Endothelial cell of umbilical vein (primary cell): ENCODE measurements around the gene AKAP13. TPM values are rescaled to one million over a fixed set of nuclear protein-coding genes. Genes with fewer than 3 reads are reported as not detected.

Source experiments
- BruUV-seq: library from RNA; stranded (reverse); fragments of 400-500 nt; replicated peaks from 2 replicates; lab custom pipeline; 2021; lab: Mats Ljungman, UMichigan
- CTCF ChIA-PET: fragments of 300-600, 350-600 bp; sonication (Branson Sonifier 250); formaldehyde crosslinking; loops from one replicate; lab custom pipeline; 2021; ENCODE audit warnings: antibody characterized with exemption, inconsistent platforms; lab: Charles Lee
- POLR2A ChIA-PET: fragments of 300-600, 350-600 bp; sonication (Branson Sonifier 250); formaldehyde crosslinking; loops from one replicate; lab custom pipeline; 2021; ENCODE audit warnings: antibody characterized with exemption, inconsistent platforms; lab: Charles Lee
- DNase-seq: peaks from one replicate; pipeline ENCODE4 v3.0.0-alpha.2; 2011; ENCODE audit warnings: low read depth, low spot score
- FAIRE-seq: peaks from 2 replicates; lab custom pipeline; 2011; peaks lifted over from hg19 to GRCh38; lab: Jason Lieb, UNC
- H2AFZ ChIP-seq: 2 replicates; pipeline ENCODE4 v1.6.0; 2012; ENCODE audit warnings: low read depth, low read length, control low read depth, inconsistent platforms
- H3K27ac ChIP-seq: 2 replicates; pipeline ENCODE4 v1.5.1; 2011; ENCODE audit warnings: low read depth, mild to moderate bottlenecking, control low read depth, low read length, moderate library complexity; ENCODE audit not compliant: insufficient read depth
- H3K27me3 ChIP-seq, 2 experiments: 2 replicates each; pipeline versions ENCODE4 v1.6.0 to v1.6.1; 2011; ENCODE audit warnings: low read length in 2 of 2, mixed read lengths in 1 of 2; ENCODE audit not compliant: control insufficient read depth in 2 of 2, insufficient read depth in 2 of 2
- H3K36me3 ChIP-seq, 2 experiments: 2 replicates in 1 of 2; 3 replicates in 1 of 2; pipeline ENCODE4 v1.5.1; 2011; ENCODE audit warnings: low read length in 2 of 2, mild to moderate bottlenecking in 1 of 2, moderate library complexity in 1 of 2; ENCODE audit not compliant: control insufficient read depth in 2 of 2, insufficient read depth in 2 of 2; ENCODE audit errors: extremely low read depth in 1 of 2
- H3K4me1 ChIP-seq: 3 replicates; pipeline ENCODE4 v1.5.1; 2011; ENCODE audit warnings: mild to moderate bottlenecking, low read length; ENCODE audit not compliant: control insufficient read depth, insufficient read depth; ENCODE audit errors: extremely low read depth
- H3K4me2 ChIP-seq: 2 replicates; pipeline ENCODE4 v1.6.1; 2011; ENCODE audit warnings: low read length, control low read depth, mixed read lengths; ENCODE audit not compliant: insufficient read depth
- H3K4me3 ChIP-seq, 3 experiments: fragments of 200-600 bp in 1 of 3; sonication (generic), shearing (Covaris generic) in 1 of 3; replicated peaks in 1 of 3; 2 replicates each; pipeline ENCODE4 v1.5.1; 2011 to 2016; ENCODE audit warnings: control low read depth in 3 of 3, low read length in 3 of 3, mild to moderate bottlenecking in 2 of 3, inconsistent platforms in 1 of 3, low read depth in 1 of 3, moderate library complexity in 1 of 3; ENCODE audit not compliant: insufficient read depth in 1 of 3
- H3K79me2 ChIP-seq: 2 replicates; pipeline ENCODE4 v1.6.0; 2012; ENCODE audit warnings: low read length, inconsistent platforms; ENCODE audit not compliant: control insufficient read depth, insufficient read depth
- H3K9ac ChIP-seq: replicated peaks from 2 replicates; pipeline ENCODE3; 2011; ENCODE audit warnings: low read length, control low read depth; ENCODE audit not compliant: insufficient read depth; ENCODE audit errors: extremely low read depth
- H3K9me1 ChIP-seq: replicated peaks from 3 replicates; pipeline ENCODE4 v1.6.0; 2011; ENCODE audit warnings: mild to moderate bottlenecking, low read length; ENCODE audit not compliant: control insufficient read depth, insufficient read depth; ENCODE audit errors: extremely low read depth
- H3K9me3 ChIP-seq: replicated peaks from 2 replicates; pipeline ENCODE4 v1.5.1; 2012; ENCODE audit warnings: low read length, inconsistent platforms; ENCODE audit not compliant: control insufficient read depth, insufficient read depth
- H4K20me1 ChIP-seq: replicated peaks from 2 replicates; pipeline ENCODE3; 2011; ENCODE audit warnings: mild to moderate bottlenecking, low read length; ENCODE audit not compliant: control insufficient read depth, insufficient read depth; ENCODE audit errors: extremely low read depth
- CTCF ChIP-seq, 2 donors: IDR thresholded peaks; 1 replicate in 1 of 2; 2 replicates in 1 of 2; pipeline ENCODE4 v1.5.1; 2011; ENCODE audit warnings: low read length in 2 of 2, mild to moderate bottlenecking in 2 of 2, moderate library complexity in 2 of 2, control low read depth in 1 of 2, inconsistent platforms in 1 of 2, low read depth in 1 of 2; ENCODE audit not compliant: insufficient read depth in 1 of 2; ENCODE audit errors: extremely low read depth in 1 of 2
- EZH2 ChIP-seq: IDR thresholded peaks from 2 replicates; pipeline ENCODE4 v1.6.1; 2012; ENCODE audit warnings: borderline replicate concordance, low read depth, mild to moderate bottlenecking, moderate library complexity, low read length, inconsistent platforms; ENCODE audit not compliant: severe bottlenecking
- FOS ChIP-seq: IDR thresholded peaks from 2 replicates; pipeline ENCODE4 v1.6.1; 2011; ENCODE audit warnings: mild to moderate bottlenecking, low read length, moderate library complexity, borderline replicate concordance; ENCODE audit not compliant: insufficient read depth
- GATA2 ChIP-seq: IDR thresholded peaks from 2 replicates; pipeline ENCODE4 v1.7.0; 2011; ENCODE audit warnings: low read depth, mild to moderate bottlenecking, moderate library complexity, mixed read lengths, low read length; ENCODE audit not compliant: insufficient read length, insufficient read depth
- JUN ChIP-seq: IDR thresholded peaks from 2 replicates; pipeline ENCODE4 v1.6.1; 2011; ENCODE audit warnings: borderline replicate concordance, low read depth; ENCODE audit not compliant: insufficient read length, insufficient read depth
- MAX ChIP-seq: IDR thresholded peaks from 2 replicates; pipeline ENCODE4 v1.6.1; 2011; ENCODE audit not compliant: insufficient read depth, insufficient read length
- MYC ChIP-seq: IDR thresholded peaks from one replicate; pipeline ENCODE4 v1.6.1; 2011; ENCODE audit warnings: mild to moderate bottlenecking, low read depth, low read length
- POLR2A ChIP-seq: IDR thresholded peaks from 2 replicates; pipeline ENCODE4 v1.6.1; 2012; ENCODE audit warnings: low read depth, mild to moderate bottlenecking, control low read depth, low read length
- POLR2AphosphoS5 ChIP-seq: IDR thresholded peaks from 2 replicates; pipeline ENCODE4 v1.6.1; 2012; ENCODE audit warnings: low read depth, mild to moderate bottlenecking, control low read depth, low read length, moderate library complexity; ENCODE audit not compliant: insufficient read depth
- dilution Hi-C: fragments of 300-500 bp; cut with MboI; formaldehyde crosslinking; loops from one replicate; pipeline ENCODE4 v1.15.0; 2019; ENCODE audit warnings: low sequenced_read_pairs; ENCODE audit not compliant: extremely low pct_ligation_motif_present
- intact Hi-C: fragments of 100-400 bp; cut with micrococcal nuclease; formaldehyde crosslinking; loops from one replicate; pipeline ENCODE4 v1.10.0; 2022
- polyA plus RNA-seq, 4 experiments: library from polyadenylated mRNA; depleted of rRNA in 3 of 4; stranded (reverse) in 3 of 4; unstranded in 1 of 4; fragments of >200 nt; gene quantifications; 2 replicates each; pipeline versions ENCODE4 v1.2.1 to v1.2.3, GENCODE V29; 2011 to 2012; ENCODE audit warnings: missing spikeins in 1 of 4
- total RNA-seq: library from RNA; stranded (reverse); gene quantifications from 2 replicates; pipeline ENCODE4 v1.2.3, GENCODE V29; 2021

AKAP13 gene
- total and polyA plus RNA-seq, 2 donors (not counting 3 experiments of a cell fraction or from before 2014, with no cell fraction given): 22.8 to 87.8 TPM

GRCh38 chr15:85404176-85404917, 23.9 kb downstream of the AKAP13 start:
- intact Hi-C loops: no loop called here
- TSS peak; percentile 26 for BruUV-seq

More at GRCh38 chr15:85404176-85404917, 23.9 kb downstream of the AKAP13 start:
- H3K9me1 ChIP-seq: peaks cover 3% of the 10 kb centered on the region
- no peaks in the 10 kb centered on the region for H3K9me3 ChIP-seq
- DNase-seq (no peak), FAIRE-seq (no peak)
- dilution Hi-C loops: no loop called here
- H2AFZ ChIP-seq: no peak overlapping the region
- H3K36me3 ChIP-seq: no peaks in the 10 kb centered on the region
- H4K20me1 ChIP-seq: no peaks in the 10 kb centered on the region
- peaks cover 56% of the 10 kb centered on the region for H3K4me1 ChIP-seq
- CTCF ChIA-PET: interaction anchor here (0.7 to 4.1 kb wide), 13 partner anchors 9 to 114 kb away, joined by 3 to 43 read pairs (median 7); no protein-coding TSS in a partner anchor
- H3K27ac ChIP-seq: peak overlapping the region; percentile 75
- H3K27me3 ChIP-seq: no peaks in the 10 kb centered on the region
- no peak overlapping the region for H3K4me3 ChIP-seq
- peak overlapping the region; percentile 60 for H3K4me2 ChIP-seq
- peak overlapping the region; percentile 59 for H3K9ac ChIP-seq
- TF ChIP-seq GATA2 (no peak), FOS (no peak), CTCF (IDR thresholded peaks at IDR 0.05; ENCODE audit: extremely low read depth in 1 of 2, insufficient read depth in 1 of 2, low read depth in 1 of 2, low read length in 2 of 2) (no peak), EZH2 (no peak), MAX (no peak), MYC (no peak), POLR2AphosphoS5 (no peak), JUN (no peak), POLR2A (no peak)
- POLR2A ChIA-PET: interaction anchor here (0.7 to 1.8 kb wide), 4 partner anchors 9 to 194 kb away, joined by 3 to 13 read pairs (median 4); partner anchors contain the start of gene AKAP13
- peaks cover 84% of the 10 kb centered on the region for H3K79me2 ChIP-seq
